BE2C (cell line): ENCODE results near the gene TEX12.

Experiments used
- DNase-seq: peaks from one replicate; pipeline ENCODE4 v3.0.0-alpha.2; 2020
- H3K27me3 ChIP-seq: fragments of 250-450 bp; sonication (Bioruptor Pico); 2 replicates; pipeline ENCODE4 v1.5.1; 2020; ENCODE audit warnings: mild to moderate bottlenecking
- H3K36me3 ChIP-seq: fragments of 250-450 bp; sonication (Bioruptor Pico); 2 replicates; pipeline ENCODE4 v1.5.1; 2020; ENCODE audit warnings: mild to moderate bottlenecking
- H3K4me1 ChIP-seq: fragments of 250-450 bp; sonication (Bioruptor Pico); 2 replicates; pipeline ENCODE4 v1.5.1; 2020
- H3K4me3 ChIP-seq: 2 replicates; pipeline ENCODE4 v1.5.1; 2011; ENCODE audit warnings: low read depth, low read length
- H3K9me3 ChIP-seq: fragments of 250-450 bp; sonication (Bioruptor Pico); 2 replicates; pipeline ENCODE4 v1.5.1; 2020
- TF ChIP-seq, protein P1 (sequence below): IDR thresholded peaks from 2 replicates; pipeline ENCODE4 v1.5.1; 2012; ENCODE audit warnings: mild to moderate bottlenecking, low read depth, low read length

Gene TEX12

DNA sequence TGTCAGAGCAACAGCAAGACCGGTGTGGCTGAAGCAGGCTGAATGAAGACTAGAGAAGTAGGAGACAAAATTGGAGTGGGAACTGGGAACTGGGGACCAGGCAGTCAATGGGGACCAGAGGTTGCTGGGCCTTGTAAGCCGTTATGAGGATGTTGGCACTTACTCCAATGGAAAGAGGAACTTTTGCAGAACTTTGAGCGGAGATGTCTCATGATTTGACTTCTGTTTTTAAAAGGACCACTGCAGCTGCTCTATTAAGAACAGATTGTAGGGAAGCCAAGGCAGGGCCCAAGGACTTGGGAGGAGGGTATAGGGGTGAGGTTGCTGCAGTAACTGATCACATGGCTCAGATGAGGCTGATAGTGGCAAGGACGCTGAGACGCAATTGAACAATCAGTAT is 37.5 kb upstream of the TEX12 start:
- H3K36me3 ChIP-seq: no peaks in the 10 kb centered on the region
- H3K27me3 ChIP-seq: no peaks in the 10 kb centered on the region
- peaks cover 3% of the 10 kb centered on the region; the same call in 1 of the 2 replicates for H3K4me1 ChIP-seq
- no peak for DNase-seq
- no peaks in the 10 kb centered on the region for H3K9me3 ChIP-seq
- TF ChIP-seq, protein P1, sequence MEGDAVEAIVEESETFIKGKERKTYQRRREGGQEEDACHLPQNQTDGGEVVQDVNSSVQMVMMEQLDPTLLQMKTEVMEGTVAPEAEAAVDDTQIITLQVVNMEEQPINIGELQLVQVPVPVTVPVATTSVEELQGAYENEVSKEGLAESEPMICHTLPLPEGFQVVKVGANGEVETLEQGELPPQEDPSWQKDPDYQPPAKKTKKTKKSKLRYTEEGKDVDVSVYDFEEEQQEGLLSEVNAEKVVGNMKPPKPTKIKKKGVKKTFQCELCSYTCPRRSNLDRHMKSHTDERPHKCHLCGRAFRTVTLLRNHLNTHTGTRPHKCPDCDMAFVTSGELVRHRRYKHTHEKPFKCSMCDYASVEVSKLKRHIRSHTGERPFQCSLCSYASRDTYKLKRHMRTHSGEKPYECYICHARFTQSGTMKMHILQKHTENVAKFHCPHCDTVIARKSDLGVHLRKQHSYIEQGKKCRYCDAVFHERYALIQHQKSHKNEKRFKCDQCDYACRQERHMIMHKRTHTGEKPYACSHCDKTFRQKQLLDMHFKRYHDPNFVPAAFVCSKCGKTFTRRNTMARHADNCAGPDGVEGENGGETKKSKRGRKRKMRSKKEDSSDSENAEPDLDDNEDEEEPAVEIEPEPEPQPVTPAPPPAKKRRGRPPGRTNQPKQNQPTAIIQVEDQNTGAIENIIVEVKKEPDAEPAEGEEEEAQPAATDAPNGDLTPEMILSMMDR: no peak
- no peak overlapping the region for H3K4me3 ChIP-seq

GRCh38 chr11:112132737-112133136 is 34.4 kb upstream of the TEX12 start:
- no peak for DNase-seq
- Histone ChIP-seq H3K4me3 (no peak overlapping the region), H3K27me3 (no peaks in the 10 kb centered on the region), H3K36me3 (no peaks in the 10 kb centered on the region), H3K4me1 (peaks cover 3% of the 10 kb centered on the region; the same call in 1 of the 2 replicates), H3K9me3 (no peaks in the 10 kb centered on the region)
- TF ChIP-seq, protein P1: no peak

GRCh38 chr11:112134473-112134872 is 32.7 kb upstream of the TEX12 start:
- no peak overlapping the region for H3K4me3 ChIP-seq
- H3K27me3 ChIP-seq: no peaks in the 10 kb centered on the region
- H3K4me1 ChIP-seq: no peaks in the 10 kb centered on the region
- H3K36me3 ChIP-seq: no peaks in the 10 kb centered on the region
- TF ChIP-seq, protein P1: no peak
- H3K9me3 ChIP-seq: no peaks in the 10 kb centered on the region
- DNase-seq: no peak

- Histone ChIP-seq H3K4me1 (no peaks in the 10 kb centered on the region), H3K27me3 (no peaks in the 10 kb centered on the region), H3K4me3 (no peak overlapping the region), H3K9me3 (no peaks in the 10 kb centered on the region), H3K36me3 (no peaks in the 10 kb centered on the region)
- DNase-seq: no peak
- TF ChIP-seq, protein P1: no peak
These were observed 23.6 kb upstream of the TEX12 start for GRCh38 chr11:112143597-112143996.

GRCh38 chr11:112150517-112150916 is 16.7 kb upstream of the TEX12 start:
- TF ChIP-seq, protein P1: no peak
- no peaks in the 10 kb centered on the region for H3K9me3 ChIP-seq
- H3K36me3 ChIP-seq: no peaks in the 10 kb centered on the region
- no peak overlapping the region for H3K4me3 ChIP-seq
- DNase-seq: no peak
- no peaks in the 10 kb centered on the region for H3K4me1 ChIP-seq
- no peaks in the 10 kb centered on the region for H3K27me3 ChIP-seq

- no peak for DNase-seq
- no peaks in the 10 kb centered on the region for H3K36me3 ChIP-seq
- TF ChIP-seq, protein P1: no peak
- no peak overlapping the region for H3K4me3 ChIP-seq
- no peaks in the 10 kb centered on the region for H3K4me1 ChIP-seq
- H3K27me3 ChIP-seq: no peaks in the 10 kb centered on the region
- no peaks in the 10 kb centered on the region for H3K9me3 ChIP-seq
These were observed 10.8 kb upstream of the TEX12 start for GRCh38 chr11:112156153-112156955.
